ENCODE measurements around the gene ARHGEF28. TPM values are rescaled to one million over a fixed set of nuclear protein-coding genes. Genes with fewer than 3 reads are reported as not detected.

The ARHGEF28 gene
- total RNA-seq, 1 donor from 2014 or later = 9.3 TPM

GRCh38 chr5:73945505-73945904, 319.5 kb downstream of the ARHGEF28 start:
- no peak overlapping the region for H3K4me3 Mint-ChIP-seq (ENCODE audit: unreplicated experiment)
- H3K4me1 Mint-ChIP-seq (ENCODE audit: low read depth) = peaks cover 42% of the 10 kb centered on the region
- peaks cover 4% of the 10 kb centered on the region for H3K36me3 Mint-ChIP-seq (ENCODE audit: low read depth)

DNA sequence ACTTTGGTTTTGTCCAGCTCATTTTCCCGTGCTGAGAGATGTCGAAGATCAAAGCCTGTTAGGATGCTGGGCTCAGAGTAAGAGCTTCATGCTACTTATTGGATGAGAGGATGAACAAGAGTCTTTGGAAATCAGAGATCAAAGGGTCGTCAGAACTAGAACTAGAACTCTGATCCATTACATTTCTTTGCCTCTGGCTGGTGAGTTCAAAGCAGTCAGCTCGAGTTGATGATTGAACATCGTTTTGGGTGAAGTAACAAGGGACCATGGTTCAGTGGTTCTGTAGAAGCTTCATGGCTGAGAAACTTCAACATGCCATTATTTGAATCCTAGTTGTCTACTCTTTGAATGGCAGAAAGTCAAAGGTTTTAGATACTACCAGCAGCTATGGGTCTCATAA, 320.3 kb downstream of the ARHGEF28 start:
- DNase-seq (ENCODE audit: low spot score) = no peak
- Mint-ChIP-seq H3K27ac (ENCODE audit: unreplicated experiment) (no peak overlapping the region), H3K4me1 (ENCODE audit: low read depth) (peaks cover 40% of the 10 kb centered on the region), H3K27me3 (ENCODE audit: low read depth) (no peaks in the 10 kb centered on the region), H3K36me3 (ENCODE audit: low read depth) (peaks cover 4% of the 10 kb centered on the region), H3K9me3 (ENCODE audit: low read depth) (peaks cover 7% of the 10 kb centered on the region), H3K4me3 (ENCODE audit: unreplicated experiment) (no peak overlapping the region)
- no peak for TF ChIP-seq CTCF (IDR thresholded peaks at IDR 0.05)

More at GRCh38 chr5:73945505-73945904, 319.5 kb downstream of the ARHGEF28 start:
- Mint-ChIP-seq H3K27me3 (ENCODE audit: low read depth) (no peaks in the 10 kb centered on the region), H3K9me3 (ENCODE audit: low read depth) (peaks cover 7% of the 10 kb centered on the region), H3K27ac (ENCODE audit: unreplicated experiment) (no peak overlapping the region)
- DNase-seq (ENCODE audit: low spot score) = no peak
- TF ChIP-seq CTCF (IDR thresholded peaks at IDR 0.05) = peak; percentile 58

- no peak for DNase-seq (ENCODE audit: low spot score)
- Mint-ChIP-seq H3K4me3 (ENCODE audit: unreplicated experiment) (no peak overlapping the region), H3K36me3 (ENCODE audit: low read depth) (peaks cover 4% of the 10 kb centered on the region), H3K9me3 (ENCODE audit: low read depth) (peaks cover 7% of the 10 kb centered on the region), H3K27ac (ENCODE audit: unreplicated experiment) (no peak overlapping the region), H3K4me1 (ENCODE audit: low read depth) (peaks cover 36% of the 10 kb centered on the region), H3K27me3 (ENCODE audit: low read depth) (no peaks in the 10 kb centered on the region)
- TF ChIP-seq CTCF (IDR thresholded peaks at IDR 0.05) = no peak
Observed at GRCh38 chr5:73946919-73947602, 321.1 kb downstream of the ARHGEF28 start.

GRCh38 chr5:73947906-73948640, 322.1 kb downstream of the ARHGEF28 start:
- Mint-ChIP-seq H3K27me3 (ENCODE audit: low read depth) (no peaks in the 10 kb centered on the region), H3K36me3 (ENCODE audit: low read depth) (peaks cover 4% of the 10 kb centered on the region), H3K9me3 (ENCODE audit: low read depth) (peaks cover 7% of the 10 kb centered on the region), H3K4me3 (ENCODE audit: unreplicated experiment) (no peak overlapping the region), H3K27ac (ENCODE audit: unreplicated experiment) (peak overlapping the region; percentile 18), H3K4me1 (ENCODE audit: low read depth) (peaks cover 36% of the 10 kb centered on the region)
- TF ChIP-seq CTCF (IDR thresholded peaks at IDR 0.05) = no peak
- no peak for DNase-seq (ENCODE audit: low spot score)

DNA sequence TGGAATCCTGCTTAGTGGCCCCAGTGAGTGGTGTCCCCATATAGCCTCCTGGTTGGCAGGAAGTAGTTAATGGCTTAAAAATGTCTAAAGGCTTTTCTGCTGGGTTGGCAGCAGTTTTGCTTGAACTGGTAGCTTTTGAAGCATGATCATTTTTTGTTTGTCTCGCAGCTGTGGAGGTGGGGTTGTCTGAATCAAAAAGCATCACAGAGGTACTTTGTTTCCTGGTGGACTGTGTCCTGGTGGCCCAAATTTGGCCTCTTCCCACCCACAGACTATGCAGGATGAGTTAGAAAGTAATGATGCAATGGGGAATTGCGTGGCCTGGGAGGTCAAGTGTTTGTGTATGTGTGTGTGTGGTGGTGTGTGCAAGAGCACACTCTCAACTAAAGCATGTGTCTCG, 322.7 kb downstream of the ARHGEF28 start:
- Mint-ChIP-seq H3K27me3 (ENCODE audit: low read depth) (no peaks in the 10 kb centered on the region), H3K4me1 (ENCODE audit: low read depth) (peaks cover 36% of the 10 kb centered on the region), H3K9me3 (ENCODE audit: low read depth) (peaks cover 7% of the 10 kb centered on the region), H3K27ac (ENCODE audit: unreplicated experiment) (no peak overlapping the region), H3K36me3 (ENCODE audit: low read depth) (peaks cover 4% of the 10 kb centered on the region), H3K4me3 (ENCODE audit: unreplicated experiment) (no peak overlapping the region)
- no peak for TF ChIP-seq CTCF (IDR thresholded peaks at IDR 0.05)
- DNase-seq (ENCODE audit: low spot score) = no peak

Data from chondrocyte (in vitro differentiated cells).